Karpas-422 (cell line): Measurements from ENCODE around the gene GAB2. TPM values are rescaled to one million over a fixed set of nuclear protein-coding genes. Genes with fewer than 3 reads are reported as not detected.
"Not testable (repeated sequence)": the region's sequence is repeated elsewhere in the genome, so short reads cannot be mapped to it uniquely, and the experiment has no call there.

Experiments used
- DNase-seq: peaks from one replicate; pipeline ENCODE4 v3.0.0-alpha.2; 2015
- H2AFZ ChIP-seq: fragments of 200-600 bp; sonication (generic); 2 replicates; pipeline ENCODE4 v1.6.1; 2014; ENCODE audit warnings: antibody characterized with exemption, low read length, mixed read lengths
- H3K27ac ChIP-seq: fragments of 200-600 bp; sonication (generic); 2 replicates; pipeline ENCODE4 v1.5.1; 2014; ENCODE audit warnings: mild to moderate bottlenecking, low read length, moderate library complexity
- H3K27me3 ChIP-seq: fragments of 200-600 bp; sonication (generic); 2 replicates; pipeline ENCODE4 v1.6.1; 2014; ENCODE audit warnings: low read length, mixed read lengths
- H3K36me3 ChIP-seq: fragments of 200-600 bp; sonication (generic); 2 replicates; pipeline ENCODE4 v1.6.1; 2014; ENCODE audit warnings: low read length, mixed read lengths; ENCODE audit not compliant: insufficient read depth
- H3K4me1 ChIP-seq: fragments of 200-600 bp; sonication (generic); 2 replicates; pipeline ENCODE4 v1.6.1; 2014; ENCODE audit warnings: mild to moderate bottlenecking, low read length, mixed read lengths
- H3K4me2 ChIP-seq: fragments of 200-600 bp; sonication (generic); 2 replicates; pipeline ENCODE4 v1.6.1; 2014; ENCODE audit warnings: low read length, low read depth, mild to moderate bottlenecking; ENCODE audit not compliant: poor library complexity, severe bottlenecking
- H3K4me3 ChIP-seq: fragments of 200-600 bp; sonication (generic); 2 replicates; pipeline ENCODE4 v1.5.1; 2014; ENCODE audit warnings: mild to moderate bottlenecking, antibody characterized with exemption, low read length, mixed read lengths
- H3K79me2 ChIP-seq: fragments of 200-600 bp; sonication (generic); 2 replicates; pipeline ENCODE4 v1.6.1; 2014; ENCODE audit warnings: mild to moderate bottlenecking, low read length, mixed read lengths
- H3K9ac ChIP-seq: fragments of 200-600 bp; sonication (generic); 2 replicates; pipeline ENCODE4 v1.6.0; 2014; ENCODE audit warnings: low read length
- H3K9me2 ChIP-seq: fragments of 200-600 bp; sonication (generic), shearing (Covaris generic); replicated peaks from 2 replicates; pipeline ENCODE4 v1.6.0; 2014; ENCODE audit warnings: mild to moderate bottlenecking, low read length, moderate library complexity; ENCODE audit not compliant: insufficient read depth
- H3K9me3 ChIP-seq: fragments of 300-700, 200-600 bp; sonication (generic); 2 replicates; pipeline ENCODE4 v1.6.1; 2014; ENCODE audit warnings: low read length, mixed read lengths
- H4K20me1 ChIP-seq: fragments of 200-600 bp; sonication (generic); 2 replicates; pipeline ENCODE4 v1.6.1; 2014; ENCODE audit warnings: mild to moderate bottlenecking, antibody characterized with exemption, low read length, low read depth; ENCODE audit not compliant: insufficient read depth
- total RNA-seq: library from RNA; depleted of rRNA; stranded (reverse); fragments of >200 nt; shearing (Covaris generic); gene quantifications from 2 replicates; pipeline ENCODE4 v1.2.3, GENCODE V29; 2014; ENCODE audit warnings: low replicate concordance

The GAB2 gene
- total RNA-seq, 1 experiment from 2014 or later: 2.7 TPM

GRCh38 chr11:78277314-78277994, 140.2 kb downstream of the GAB2 start:
- no peak overlapping the region for H2AFZ ChIP-seq
- H3K4me1 ChIP-seq: no peaks in the 10 kb centered on the region
- DNase-seq: no peak
- H3K79me2 ChIP-seq: no peaks in the 10 kb centered on the region
- no peak overlapping the region for H3K27ac ChIP-seq
- no peaks in the 10 kb centered on the region for H3K9me3 ChIP-seq
- no peaks in the 10 kb centered on the region for H3K9me2 ChIP-seq
- H3K4me2 ChIP-seq: no peak overlapping the region
- no peaks in the 10 kb centered on the region for H3K27me3 ChIP-seq
- no peak overlapping the region for H3K9ac ChIP-seq
- H3K36me3 ChIP-seq: no peaks in the 10 kb centered on the region
- H4K20me1 ChIP-seq: no peaks in the 10 kb centered on the region
- no peak overlapping the region for H3K4me3 ChIP-seq

GRCh38 chr11:78276311-78276710, 141.3 kb downstream of the GAB2 start:
- H4K20me1 ChIP-seq: no peaks in the 10 kb centered on the region
- H3K9me2 ChIP-seq: no peaks in the 10 kb centered on the region
- no peaks in the 10 kb centered on the region for H3K36me3 ChIP-seq
- H3K27me3 ChIP-seq: no peaks in the 10 kb centered on the region
- H2AFZ ChIP-seq: no peak overlapping the region
- DNase-seq: no peak
- H3K27ac ChIP-seq: no peak overlapping the region
- no peak overlapping the region for H3K4me3 ChIP-seq
- no peaks in the 10 kb centered on the region for H3K9me3 ChIP-seq
- H3K4me1 ChIP-seq: no peaks in the 10 kb centered on the region
- no peak overlapping the region for H3K4me2 ChIP-seq
- no peak overlapping the region for H3K9ac ChIP-seq
- no peaks in the 10 kb centered on the region for H3K79me2 ChIP-seq

GRCh38 chr11:78274739-78275138, 142.9 kb downstream of the GAB2 start:
- no peak for DNase-seq
- Histone ChIP-seq H3K79me2 (no peaks in the 10 kb centered on the region), H3K9me2 (no peaks in the 10 kb centered on the region), H3K36me3 (no peaks in the 10 kb centered on the region), H3K4me3 (no peak overlapping the region), H3K9ac (no peak overlapping the region), H4K20me1 (no peaks in the 10 kb centered on the region), H3K9me3 (no peaks in the 10 kb centered on the region), H3K4me2 (no peak overlapping the region), H2AFZ (no peak overlapping the region), H3K27me3 (no peaks in the 10 kb centered on the region), H3K27ac (no peak overlapping the region), H3K4me1 (no peaks in the 10 kb centered on the region)

- not testable (repeated sequence) for H3K4me2 ChIP-seq, DNase-seq, H3K9me3 ChIP-seq, H3K4me3 ChIP-seq, H3K27me3 ChIP-seq, H3K9ac ChIP-seq, H3K27ac ChIP-seq, H2AFZ ChIP-seq, H4K20me1 ChIP-seq, H3K36me3 ChIP-seq, H3K9me2 ChIP-seq, H3K79me2 ChIP-seq, H3K4me1 ChIP-seq
Observed at GRCh38 chr11:78272625-78273269, 144.9 kb downstream of the GAB2 start.

GRCh38 chr11:78271801-78272200, 145.8 kb downstream of the GAB2 start:
- not testable (repeated sequence) for H3K4me3 ChIP-seq, H2AFZ ChIP-seq, H3K36me3 ChIP-seq, H3K4me1 ChIP-seq, H3K9ac ChIP-seq, H3K79me2 ChIP-seq, H3K27me3 ChIP-seq, H3K9me2 ChIP-seq, DNase-seq, H3K9me3 ChIP-seq, H3K4me2 ChIP-seq, H3K27ac ChIP-seq, H4K20me1 ChIP-seq

GRCh38 chr11:78270971-78271370, 146.6 kb downstream of the GAB2 start:
- DNase-seq: no peak
- H2AFZ ChIP-seq: no peak overlapping the region
- H3K79me2 ChIP-seq: no peaks in the 10 kb centered on the region
- no peaks in the 10 kb centered on the region for H3K4me1 ChIP-seq
- H3K4me2 ChIP-seq: no peak overlapping the region
- no peaks in the 10 kb centered on the region for H4K20me1 ChIP-seq
- no peak overlapping the region for H3K27ac ChIP-seq
- H3K36me3 ChIP-seq: no peaks in the 10 kb centered on the region
- no peak overlapping the region for H3K4me3 ChIP-seq
- no peaks in the 10 kb centered on the region for H3K9me3 ChIP-seq
- H3K9me2 ChIP-seq: no peaks in the 10 kb centered on the region
- no peaks in the 10 kb centered on the region for H3K27me3 ChIP-seq
- no peak overlapping the region for H3K9ac ChIP-seq

- Histone ChIP-seq H3K27me3 (no peaks in the 10 kb centered on the region), H3K9ac (no peak overlapping the region), H4K20me1 (no peaks in the 10 kb centered on the region), H3K27ac (no peak overlapping the region), H3K4me2 (no peak overlapping the region), H3K36me3 (no peaks in the 10 kb centered on the region), H3K9me2 (no peaks in the 10 kb centered on the region), H3K79me2 (no peaks in the 10 kb centered on the region), H3K4me3 (no peak overlapping the region), H3K9me3 (no peaks in the 10 kb centered on the region), H3K4me1 (no peaks in the 10 kb centered on the region), H2AFZ (no peak overlapping the region)
- no peak for DNase-seq
Observed at GRCh38 chr11:78269806-78270205, 147.8 kb downstream of the GAB2 start.

GRCh38 chr11:78268591-78269410, 148.8 kb downstream of the GAB2 start:
- no peak overlapping the region for H2AFZ ChIP-seq
- H3K36me3 ChIP-seq: no peaks in the 10 kb centered on the region
- H3K9ac ChIP-seq: no peak overlapping the region
- no peaks in the 10 kb centered on the region for H3K9me2 ChIP-seq
- H3K27ac ChIP-seq: no peak overlapping the region
- H3K4me3 ChIP-seq: no peak overlapping the region
- H4K20me1 ChIP-seq: no peaks in the 10 kb centered on the region
- no peaks in the 10 kb centered on the region for H3K4me1 ChIP-seq
- H3K4me2 ChIP-seq: no peak overlapping the region
- H3K9me3 ChIP-seq: no peaks in the 10 kb centered on the region
- no peak for DNase-seq
- no peaks in the 10 kb centered on the region for H3K79me2 ChIP-seq
- H3K27me3 ChIP-seq: no peaks in the 10 kb centered on the region
